ENCODE data around the gene CYB5R3.
"Not testable (repeated sequence)": the region's sequence is repeated elsewhere in the genome, so short reads cannot be mapped to it uniquely, and the experiment has no call there.

Gene CYB5R3

GRCh38 chr22:42575996-42576574 lies 73.1 kb downstream of the CYB5R3 start:
- peaks cover 0 to 57% (median 35%) of the 10 kb centered on the region in 5 donors for H3K36me3 ChIP-seq (ENCODE audit: control insufficient read depth in 5 of 5, insufficient read depth in 5 of 5, low read length in 5 of 5)
- not testable (repeated sequence) for H3K9me3 ChIP-seq (ENCODE audit: control insufficient read depth in 5 of 5, low read length in 5 of 5); H3K27me3 ChIP-seq (ENCODE audit: control insufficient read depth in 5 of 5, insufficient read depth in 4 of 5, low read length in 5 of 5); H3K4me3 ChIP-seq (ENCODE audit: low read depth in 1 of 5, low read length in 5 of 5); H3K9ac ChIP-seq (ENCODE audit: low read length in 5 of 5); H3K27ac ChIP-seq (ENCODE audit: low read depth, low read length); H3K4me1 ChIP-seq (ENCODE audit: control insufficient read depth in 5 of 5, insufficient read depth in 5 of 5, low read length in 5 of 5)

- H3K27ac ChIP-seq (ENCODE audit: low read depth, low read length) = not testable (repeated sequence)
- peaks cover 0 to 68% (median 39%) of the 10 kb centered on the region in 5 donors for H3K36me3 ChIP-seq (ENCODE audit: control insufficient read depth in 5 of 5, insufficient read depth in 5 of 5, low read length in 5 of 5)
Measured at GRCh38 chr22:42574468-42574867, 74.7 kb downstream of the CYB5R3 start.

GRCh38 chr22:42574046-42574445 lies 75.1 kb downstream of the CYB5R3 start:
- not testable (repeated sequence) for H3K27me3 ChIP-seq (ENCODE audit: control insufficient read depth in 5 of 5, insufficient read depth in 4 of 5, low read length in 5 of 5); H3K9me3 ChIP-seq (ENCODE audit: control insufficient read depth in 5 of 5, low read length in 5 of 5); H3K4me3 ChIP-seq (ENCODE audit: low read depth in 1 of 5, low read length in 5 of 5); H3K9ac ChIP-seq (ENCODE audit: low read length in 5 of 5); H3K4me1 ChIP-seq (ENCODE audit: control insufficient read depth in 5 of 5, insufficient read depth in 5 of 5, low read length in 5 of 5); H3K27ac ChIP-seq (ENCODE audit: low read depth, low read length)
- H3K36me3 ChIP-seq (ENCODE audit: control insufficient read depth in 5 of 5, insufficient read depth in 5 of 5, low read length in 5 of 5) = peaks cover 0 to 69% (median 39%) of the 10 kb centered on the region in 5 donors

More at GRCh38 chr22:42574468-42574867, 74.7 kb downstream of the CYB5R3 start:
- H3K9me3 ChIP-seq (ENCODE audit: control insufficient read depth in 5 of 5, low read length in 5 of 5); H3K4me1 ChIP-seq (ENCODE audit: control insufficient read depth in 5 of 5, insufficient read depth in 5 of 5, low read length in 5 of 5); H3K4me3 ChIP-seq (ENCODE audit: low read depth in 1 of 5, low read length in 5 of 5); H3K9ac ChIP-seq (ENCODE audit: low read length in 5 of 5); H3K27me3 ChIP-seq (ENCODE audit: control insufficient read depth in 5 of 5, insufficient read depth in 4 of 5, low read length in 5 of 5): not testable (repeated sequence)

- H3K36me3 ChIP-seq (ENCODE audit: control insufficient read depth in 5 of 5, insufficient read depth in 5 of 5, low read length in 5 of 5) = peaks cover 0 to 50% (median 20%) of the 10 kb centered on the region in 5 donors
- not testable (repeated sequence) for H3K4me3 ChIP-seq (ENCODE audit: low read depth in 1 of 5, low read length in 5 of 5); H3K9ac ChIP-seq (ENCODE audit: low read length in 5 of 5); H3K27ac ChIP-seq (ENCODE audit: low read depth, low read length); H3K9me3 ChIP-seq (ENCODE audit: control insufficient read depth in 5 of 5, low read length in 5 of 5); H3K4me1 ChIP-seq (ENCODE audit: control insufficient read depth in 5 of 5, insufficient read depth in 5 of 5, low read length in 5 of 5); H3K27me3 ChIP-seq (ENCODE audit: control insufficient read depth in 5 of 5, insufficient read depth in 4 of 5, low read length in 5 of 5)
Measured at GRCh38 chr22:42571068-42571467, 78.1 kb downstream of the CYB5R3 start.

GRCh38 chr22:42570580-42570979 lies 78.6 kb downstream of the CYB5R3 start:
- H3K4me1 ChIP-seq (ENCODE audit: control insufficient read depth in 5 of 5, insufficient read depth in 5 of 5, low read length in 5 of 5); H3K9ac ChIP-seq (ENCODE audit: low read length in 5 of 5); H3K4me3 ChIP-seq (ENCODE audit: low read depth in 1 of 5, low read length in 5 of 5); H3K9me3 ChIP-seq (ENCODE audit: control insufficient read depth in 5 of 5, low read length in 5 of 5); H3K27me3 ChIP-seq (ENCODE audit: control insufficient read depth in 5 of 5, insufficient read depth in 4 of 5, low read length in 5 of 5); H3K27ac ChIP-seq (ENCODE audit: low read depth, low read length): not testable (repeated sequence)
- peaks cover 0 to 50% (median 23%) of the 10 kb centered on the region in 5 donors for H3K36me3 ChIP-seq (ENCODE audit: control insufficient read depth in 5 of 5, insufficient read depth in 5 of 5, low read length in 5 of 5)

- H3K27me3 ChIP-seq (ENCODE audit: control insufficient read depth in 5 of 5, insufficient read depth in 4 of 5, low read length in 5 of 5); H3K9ac ChIP-seq (ENCODE audit: low read length in 5 of 5); H3K9me3 ChIP-seq (ENCODE audit: control insufficient read depth in 5 of 5, low read length in 5 of 5); H3K4me1 ChIP-seq (ENCODE audit: control insufficient read depth in 5 of 5, insufficient read depth in 5 of 5, low read length in 5 of 5); H3K27ac ChIP-seq (ENCODE audit: low read depth, low read length); H3K4me3 ChIP-seq (ENCODE audit: low read depth in 1 of 5, low read length in 5 of 5): not testable (repeated sequence)
- H3K36me3 ChIP-seq (ENCODE audit: control insufficient read depth in 5 of 5, insufficient read depth in 5 of 5, low read length in 5 of 5) = peaks cover 0 to 35% (median 10%) of the 10 kb centered on the region in 5 donors
Measured at GRCh38 chr22:42567950-42568349, 81.2 kb downstream of the CYB5R3 start.

Data from subcutaneous abdominal adipose tissue (tissue), 5 donors.